Occipital lobe (tissue), 2 donors: ENCODE results near the gene CDC14A. TPM values are rescaled to one million over a fixed set of nuclear protein-coding genes. Genes with fewer than 3 reads are reported as not detected.

Experiments
- DNase-seq: peaks from one replicate; lab custom pipeline; 2025; lab: John Stamatoyannopoulos, UW
- total RNA-seq: library from RNA; depleted of rRNA; stranded (reverse); fragments of >200 nt; gene quantifications from one replicate; pipeline ENCODE4 v1.2.3, GENCODE V29; 2014

Gene CDC14A
- total RNA-seq, 1 donor from 2014 or later: 5.1 TPM

- no peak for DNase-seq
Observed at GRCh38 chr1:100530880-100531487, 178.7 kb downstream of the CDC14A start.

GRCh38 chr1:100532645-100533044 is 180.3 kb downstream of the CDC14A start:
- DNase-seq: no peak

GRCh38 chr1:100535264-100535663 is 183.0 kb downstream of the CDC14A start:
- no peak for DNase-seq

- no peak for DNase-seq
Observed at GRCh38 chr1:100536031-100536430, 183.7 kb downstream of the CDC14A start.

GRCh38 chr1:100538913-100539835 is 186.9 kb downstream of the CDC14A start:
- peak; percentile 52 for DNase-seq

- no peak for DNase-seq
Observed at GRCh38 chr1:100539836-100540536, 187.7 kb downstream of the CDC14A start.

- no peak for DNase-seq
Observed at GRCh38 chr1:100542285-100542684, 190.0 kb downstream of the CDC14A start.

GRCh38 chr1:100543640-100544039 is 191.3 kb downstream of the CDC14A start:
- no peak for DNase-seq

- no peak for DNase-seq
Observed at GRCh38 chr1:100544791-100545190, 192.5 kb downstream of the CDC14A start.

- DNase-seq: no peak
Observed at GRCh38 chr1:100545855-100546254, 193.5 kb downstream of the CDC14A start.

GRCh38 chr1:100552031-100552430 is 199.7 kb downstream of the CDC14A start:
- no peak for DNase-seq

- DNase-seq: no peak
Observed at GRCh38 chr1:100552922-100553321, 200.6 kb downstream of the CDC14A start.

- DNase-seq: no peak
Observed at GRCh38 chr1:100556181-100556580, 203.9 kb downstream of the CDC14A start.

- DNase-seq: no peak
Observed at GRCh38 chr1:100556925-100557605, 204.8 kb downstream of the CDC14A start.

GRCh38 chr1:100557606-100557953 is 205.3 kb downstream of the CDC14A start:
- DNase-seq: no peak

- DNase-seq: no peak
Observed at GRCh38 chr1:100565533-100565932, 213.2 kb downstream of the CDC14A start.

- no peak for DNase-seq
Observed at GRCh38 chr1:100565937-100566699, 213.8 kb downstream of the CDC14A start.

- DNase-seq: no peak
Observed at GRCh38 chr1:100567062-100567461, 214.8 kb downstream of the CDC14A start.
